ENCODE results near the gene TIMD4.

The TIMD4 gene

GRCh38 chr5:156913355-156913718 is 49.7 kb downstream of the TIMD4 start:
- H3K4me3 ChIP-seq (replicated peaks; ENCODE audit: low read depth, low read length) = no peak overlapping the region
- TF ChIP-seq CTCF (IDR thresholded peaks at IDR 0.05; ENCODE audit: low read depth, low read length, missing control alignments) = no peak
- no peak for DNase-seq (ENCODE audit: extremely low read depth, low read depth)

- no peak for TF ChIP-seq CTCF (IDR thresholded peaks at IDR 0.05; ENCODE audit: low read depth, low read length, missing control alignments)
- H3K4me3 ChIP-seq (replicated peaks; ENCODE audit: low read depth, low read length) = no peak overlapping the region
Measured at GRCh38 chr5:156912869-156913268, 50.2 kb downstream of the TIMD4 start.

GRCh38 chr5:156909180-156909579 is 53.8 kb downstream of the TIMD4 start:
- DNase-seq (ENCODE audit: extremely low read depth, low read depth) = no peak
- no peak for TF ChIP-seq CTCF (IDR thresholded peaks at IDR 0.05; ENCODE audit: low read depth, low read length, missing control alignments)
- H3K4me3 ChIP-seq (replicated peaks; ENCODE audit: low read depth, low read length) = no peak overlapping the region

More at GRCh38 chr5:156912869-156913268, 50.2 kb downstream of the TIMD4 start:
- no peak for DNase-seq (ENCODE audit: extremely low read depth, low read depth)

- no peak for DNase-seq (ENCODE audit: extremely low read depth, low read depth)
- TF ChIP-seq CTCF (IDR thresholded peaks at IDR 0.05; ENCODE audit: low read depth, low read length, missing control alignments) = no peak
- H3K4me3 ChIP-seq (replicated peaks; ENCODE audit: low read depth, low read length) = no peak overlapping the region
Measured at GRCh38 chr5:156907667-156908066, 55.4 kb downstream of the TIMD4 start.

- TF ChIP-seq CTCF (IDR thresholded peaks at IDR 0.05; ENCODE audit: low read depth, low read length, missing control alignments) = no peak
Measured at GRCh38 chr5:156906807-156907206, 56.2 kb downstream of the TIMD4 start.

GRCh38 chr5:156896546-156896945 is 66.5 kb downstream of the TIMD4 start:
- H3K4me3 ChIP-seq (replicated peaks; ENCODE audit: low read depth, low read length) = no peak overlapping the region
- no peak for DNase-seq (ENCODE audit: extremely low read depth, low read depth)
- no peak for TF ChIP-seq CTCF (IDR thresholded peaks at IDR 0.05; ENCODE audit: low read depth, low read length, missing control alignments)

More at GRCh38 chr5:156906807-156907206, 56.2 kb downstream of the TIMD4 start:
- H3K4me3 ChIP-seq (replicated peaks; ENCODE audit: low read depth, low read length) = no peak overlapping the region
- DNase-seq (ENCODE audit: extremely low read depth, low read depth) = no peak

GRCh38 chr5:156893517-156893916 is 69.5 kb downstream of the TIMD4 start:
- H3K4me3 ChIP-seq (replicated peaks; ENCODE audit: low read depth, low read length) = no peak overlapping the region
- DNase-seq (ENCODE audit: extremely low read depth, low read depth) = no peak
- TF ChIP-seq CTCF (IDR thresholded peaks at IDR 0.05; ENCODE audit: low read depth, low read length, missing control alignments) = no peak
